ENCODE results near the gene BMP6.

GRCh38 chr6:7812623-7813022, 86.7 kb downstream of the BMP6 start:
- no peak for TF ChIP-seq CTCF (optimal IDR thresholded peaks at IDR 0.05 in 1 of 3, IDR thresholded peaks at IDR 0.05 in 1 of 3, conservative IDR thresholded peaks at IDR 0.05 in 1 of 3; ENCODE audit: extremely low read depth in 1 of 3, insufficient read depth in 2 of 3, low read length in 3 of 3)
- no peak for TF ChIP-seq EZH2 (IDR thresholded peaks at IDR 0.05; ENCODE audit: low read length)

Data from keratinocyte (primary cell).